22Rv1 (cell line): ENCODE results near the gene PSEN2.

ENCODE experiments used
- H3K27ac ChIP-seq: fragments of 450-650 bp; 2 replicates; pipeline ENCODE4 v1.5.1; 2017
- CTCF ChIP-seq: fragments of 450-650 bp; IDR thresholded peaks from 2 replicates; pipeline ENCODE4 v1.5.1; 2017; ENCODE audit warnings: mild to moderate bottlenecking
- ZFX ChIP-seq: fragments of 450-650 bp; IDR thresholded peaks from 2 replicates; pipeline ENCODE4 v1.6.1; 2017; ENCODE audit warnings: antibody characterized with exemption, borderline replicate concordance

PSEN2 gene

DNA sequence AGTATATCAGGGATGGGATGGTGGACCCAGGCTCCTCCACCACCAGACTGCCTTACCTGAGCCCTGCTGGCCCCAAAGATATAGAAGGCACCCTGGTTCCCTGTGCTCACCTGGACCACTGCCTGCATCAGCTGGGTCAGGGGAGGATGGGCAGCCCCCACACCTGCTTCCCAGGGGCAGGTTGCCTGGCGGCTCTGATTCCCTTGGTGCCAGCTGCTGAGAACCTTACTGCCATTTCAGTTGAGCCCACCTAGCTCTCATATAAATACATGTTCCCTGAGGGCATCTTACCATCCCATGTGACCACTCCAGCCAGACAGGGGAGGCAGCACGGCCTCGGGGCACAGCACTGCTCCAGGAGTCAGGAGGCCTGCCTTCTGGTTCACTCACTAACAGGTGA is 24.4 kb downstream of the PSEN2 start:
- TF ChIP-seq CTCF (no peak), ZFX (no peak)
- no peak overlapping the region for H3K27ac ChIP-seq

- no peak overlapping the region for H3K27ac ChIP-seq
- TF ChIP-seq CTCF: no peak
- TF ChIP-seq ZFX: no peak
These were observed 25.2 kb downstream of the PSEN2 start for GRCh38 chr1:226895644-226896043.

- no peak overlapping the region for H3K27ac ChIP-seq
- TF ChIP-seq ZFX: no peak
- TF ChIP-seq CTCF: no peak
These were observed 27.8 kb downstream of the PSEN2 start for GRCh38 chr1:226898246-226898645.

- H3K27ac ChIP-seq: no peak overlapping the region
- TF ChIP-seq CTCF (no peak), ZFX (no peak)
These were observed 31.0 kb downstream of the PSEN2 start for GRCh38 chr1:226901421-226901820.

GRCh38 chr1:226902601-226903000 is 32.2 kb downstream of the PSEN2 start:
- no peak for TF ChIP-seq ZFX
- no peak overlapping the region for H3K27ac ChIP-seq

DNA sequence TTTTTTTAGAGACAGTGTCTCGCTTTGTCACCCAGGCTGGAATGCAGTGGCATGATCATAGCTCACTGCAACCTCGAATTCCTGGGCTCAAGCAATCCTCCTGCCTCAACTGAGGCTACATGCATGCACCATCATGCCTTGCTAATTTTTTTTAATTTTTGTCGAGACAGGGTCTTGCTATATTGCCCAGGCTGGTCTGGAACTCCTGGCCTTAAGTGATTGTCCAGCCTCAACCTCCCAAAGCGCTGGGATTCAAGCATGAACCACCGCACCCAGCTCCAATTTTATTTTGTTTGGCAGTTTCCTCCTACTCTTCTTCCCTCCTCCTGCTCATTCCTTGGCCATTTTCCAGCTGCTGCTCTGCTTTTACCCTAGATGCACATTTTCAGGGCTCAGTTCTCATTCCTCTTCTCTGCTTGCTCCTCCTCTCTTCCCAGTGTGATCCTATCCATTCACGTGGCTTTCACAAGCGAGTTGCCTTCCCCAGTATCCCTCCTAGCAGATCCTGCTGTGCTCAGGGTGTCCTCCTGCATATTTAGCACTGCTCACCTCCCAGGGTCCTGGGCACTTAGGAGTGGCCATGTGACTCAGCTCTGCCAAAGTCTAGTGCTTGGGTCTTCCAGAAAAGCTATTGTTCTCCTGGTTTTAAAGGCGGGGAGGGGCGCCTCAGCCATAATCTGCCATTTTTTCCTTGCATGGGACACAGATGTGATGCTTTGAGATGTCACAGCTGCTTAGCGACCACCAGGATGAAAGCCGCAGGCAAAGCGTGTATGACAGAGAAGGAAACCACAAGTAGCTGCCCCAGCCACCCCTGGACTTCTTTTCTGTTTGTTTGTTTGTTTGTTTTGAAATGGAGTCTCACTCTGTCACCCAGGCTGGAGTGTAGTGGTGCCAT is 33.7 kb downstream of the PSEN2 start:
- no peak overlapping the region for H3K27ac ChIP-seq
- TF ChIP-seq CTCF: no peak
- no peak for TF ChIP-seq ZFX

GRCh38 chr1:226904772-226905171 is 34.4 kb downstream of the PSEN2 start:
- no peak overlapping the region for H3K27ac ChIP-seq
- TF ChIP-seq CTCF: no peak
- no peak for TF ChIP-seq ZFX

- TF ChIP-seq CTCF (no peak), ZFX (no peak)
These were observed 38.0 kb downstream of the PSEN2 start for GRCh38 chr1:226908419-226908818.

More at GRCh38 chr1:226908419-226908818, 38.0 kb downstream of the PSEN2 start:
- no peak overlapping the region for H3K27ac ChIP-seq
